Nucleus accumbens (tissue), 56 donors: ENCODE data around the gene C14orf132.

Source experiments
- DNase-seq, 56 donors: peaks; one replicate each; lab custom pipeline; 2025; lab: John Stamatoyannopoulos, UW

Gene C14orf132

GRCh38 chr14:96114002-96114401, 74.8 kb downstream of the C14orf132 start:
- no peak for DNase-seq

GRCh38 chr14:96117101-96117897, 78.1 kb downstream of the C14orf132 start:
- DNase-seq, result peak in 9 of 56 donors; percentile 2 to 49 (median 24)

GRCh38 chr14:96117960-96118359, 78.8 kb downstream of the C14orf132 start:
- no peak for DNase-seq

GRCh38 chr14:96118391-96118790, 79.2 kb downstream of the C14orf132 start:
- no peak for DNase-seq

GRCh38 chr14:96119947-96120346, 80.8 kb downstream of the C14orf132 start:
- no peak for DNase-seq

- DNase-seq, result no peak
Observed at GRCh38 chr14:96120392-96120791, 81.2 kb downstream of the C14orf132 start.

- DNase-seq, result no peak
Observed at GRCh38 chr14:96120941-96121340, 81.8 kb downstream of the C14orf132 start.

- DNase-seq, result no peak
Observed at GRCh38 chr14:96121660-96122395, 82.7 kb downstream of the C14orf132 start.

GRCh38 chr14:96122496-96122895, 83.3 kb downstream of the C14orf132 start:
- no peak for DNase-seq

- peak in 1 of 56 donors; percentile 0 for DNase-seq
Observed at GRCh38 chr14:96125536-96125935, 86.4 kb downstream of the C14orf132 start.

- peak in 5 of 56 donors; percentile 7 to 18 (median 9) for DNase-seq
Observed at GRCh38 chr14:96126339-96126782, 87.2 kb downstream of the C14orf132 start.

- DNase-seq, result no peak
Observed at GRCh38 chr14:96126783-96127271, 87.7 kb downstream of the C14orf132 start.

- DNase-seq, result no peak
Observed at GRCh38 chr14:96129128-96129736, 90.1 kb downstream of the C14orf132 start.

- no peak for DNase-seq
Observed at GRCh38 chr14:96130391-96130790, 91.2 kb downstream of the C14orf132 start.

- DNase-seq, result no peak
Observed at GRCh38 chr14:96130854-96131253, 91.7 kb downstream of the C14orf132 start.

GRCh38 chr14:96131836-96132235, 92.7 kb downstream of the C14orf132 start:
- DNase-seq, result no peak

- no peak for DNase-seq
Observed at GRCh38 chr14:96134508-96134907, 95.3 kb downstream of the C14orf132 start.

- DNase-seq, result no peak
Observed at GRCh38 chr14:96135285-96135684, 96.1 kb downstream of the C14orf132 start.

- DNase-seq, result no peak
Observed at GRCh38 chr14:96136371-96137005, 97.3 kb downstream of the C14orf132 start.

GRCh38 chr14:96138241-96138640, 99.1 kb downstream of the C14orf132 start:
- no peak for DNase-seq

- no peak for DNase-seq
Observed at GRCh38 chr14:96139169-96139568, 100.0 kb downstream of the C14orf132 start.
